Lower leg skin (tissue), 3 donors: ENCODE data around the gene TPM1.

Source experiments
- POLR2A ChIP-seq, 2 donors: fragments of 450-650 bp; IDR thresholded peaks; one replicate each; pipeline ENCODE4 v1.6.1; 2016 to 2017; ENCODE audit warnings: antibody characterized with exemption in 2 of 2, mild to moderate bottlenecking in 1 of 2, moderate library complexity in 1 of 2
- TF ChIP-seq, protein P1 (sequence below), 3 donors: fragments of 450-650 bp; IDR thresholded peaks; one replicate each; pipeline ENCODE4 v1.5.1; 2016; ENCODE audit warnings: antibody characterized with exemption in 3 of 3, mild to moderate bottlenecking in 3 of 3, moderate library complexity in 2 of 3

DNA sequence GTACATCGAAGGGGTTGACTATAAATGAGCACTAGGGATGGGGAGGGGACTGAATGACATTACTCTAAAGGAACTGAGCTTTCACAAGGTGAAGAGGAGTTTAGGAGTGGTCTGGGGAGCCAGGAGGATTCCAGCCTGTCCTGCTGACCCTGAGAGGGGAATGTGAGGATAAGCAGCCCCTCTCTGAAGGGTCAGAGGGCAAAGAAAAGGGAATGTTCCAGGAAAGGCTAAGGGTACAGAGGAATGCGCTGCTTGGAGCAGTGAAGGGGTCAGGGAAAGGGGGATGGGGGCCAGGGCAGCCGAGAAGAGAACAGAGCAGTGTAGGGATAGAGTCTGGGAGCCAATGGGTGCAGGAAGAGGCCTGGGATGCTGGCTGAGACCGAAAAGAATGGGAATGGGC is 28.0 kb upstream of the TPM1 start:
- TF ChIP-seq, protein P1, sequence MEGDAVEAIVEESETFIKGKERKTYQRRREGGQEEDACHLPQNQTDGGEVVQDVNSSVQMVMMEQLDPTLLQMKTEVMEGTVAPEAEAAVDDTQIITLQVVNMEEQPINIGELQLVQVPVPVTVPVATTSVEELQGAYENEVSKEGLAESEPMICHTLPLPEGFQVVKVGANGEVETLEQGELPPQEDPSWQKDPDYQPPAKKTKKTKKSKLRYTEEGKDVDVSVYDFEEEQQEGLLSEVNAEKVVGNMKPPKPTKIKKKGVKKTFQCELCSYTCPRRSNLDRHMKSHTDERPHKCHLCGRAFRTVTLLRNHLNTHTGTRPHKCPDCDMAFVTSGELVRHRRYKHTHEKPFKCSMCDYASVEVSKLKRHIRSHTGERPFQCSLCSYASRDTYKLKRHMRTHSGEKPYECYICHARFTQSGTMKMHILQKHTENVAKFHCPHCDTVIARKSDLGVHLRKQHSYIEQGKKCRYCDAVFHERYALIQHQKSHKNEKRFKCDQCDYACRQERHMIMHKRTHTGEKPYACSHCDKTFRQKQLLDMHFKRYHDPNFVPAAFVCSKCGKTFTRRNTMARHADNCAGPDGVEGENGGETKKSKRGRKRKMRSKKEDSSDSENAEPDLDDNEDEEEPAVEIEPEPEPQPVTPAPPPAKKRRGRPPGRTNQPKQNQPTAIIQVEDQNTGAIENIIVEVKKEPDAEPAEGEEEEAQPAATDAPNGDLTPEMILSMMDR (IDR thresholded peaks at IDR 0.05), result no peak
- no peak for TF ChIP-seq POLR2A (IDR thresholded peaks at IDR 0.05)
